SK-N-MC (cell line): Measurements from ENCODE around the gene FAS.

Experiments
- EZH2 ChIP-seq: fragments of 200-600 bp; sonication (generic); IDR thresholded peaks from one replicate; pipeline ENCODE4 v1.6.1; 2017; ENCODE audit warnings: antibody characterized with exemption
- POLR2AphosphoS5 ChIP-seq: IDR thresholded peaks from 2 replicates; pipeline ENCODE4 v1.6.1; 2012; ENCODE audit warnings: mild to moderate bottlenecking, low read depth, low read length, borderline replicate concordance

GRCh38 chr10:88946965-88947590, 43.5 kb upstream of the FAS start:
- no peak for TF ChIP-seq POLR2AphosphoS5
- no peak for TF ChIP-seq EZH2
